HEK293 (cell line): ENCODE measurements around the gene KCNIP4.

ENCODE experiments used
- TF ChIP-seq, protein P1 (sequence below): fragments of 450-650 bp; formaldehyde crosslinking; IDR thresholded peaks from 2 replicates; pipeline ENCODE4 v1.5.1; 2016; ENCODE audit warnings: missing biosample characterization, missing genetic modification characterization
- TF ChIP-seq, protein P2 (sequence below): fragments of 450-650 bp; formaldehyde crosslinking; IDR thresholded peaks from 2 replicates; pipeline ENCODE4 v1.5.1; 2016; ENCODE audit warnings: missing biosample characterization, missing genetic modification characterization

DNA sequence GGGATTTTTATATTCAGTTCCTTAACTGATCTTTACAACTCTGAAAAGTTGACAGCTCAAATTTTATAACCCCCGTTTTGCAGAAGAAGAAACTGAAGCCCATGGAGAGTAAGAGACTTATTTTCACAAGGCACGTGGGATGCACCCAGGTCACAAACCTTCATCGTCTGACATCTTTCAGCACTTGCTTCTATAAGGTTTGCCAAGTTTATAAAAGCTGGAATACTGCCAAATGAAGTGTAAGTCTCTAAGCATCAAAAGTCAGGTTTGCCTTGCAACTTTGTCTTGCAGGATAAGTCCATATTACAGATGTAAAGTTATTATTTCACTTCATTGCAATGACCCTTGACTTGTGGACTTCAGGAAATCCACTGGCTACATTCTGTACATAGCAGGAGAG is 6.3 kb upstream of the KCNIP4 start:
- TF ChIP-seq, protein P1, sequence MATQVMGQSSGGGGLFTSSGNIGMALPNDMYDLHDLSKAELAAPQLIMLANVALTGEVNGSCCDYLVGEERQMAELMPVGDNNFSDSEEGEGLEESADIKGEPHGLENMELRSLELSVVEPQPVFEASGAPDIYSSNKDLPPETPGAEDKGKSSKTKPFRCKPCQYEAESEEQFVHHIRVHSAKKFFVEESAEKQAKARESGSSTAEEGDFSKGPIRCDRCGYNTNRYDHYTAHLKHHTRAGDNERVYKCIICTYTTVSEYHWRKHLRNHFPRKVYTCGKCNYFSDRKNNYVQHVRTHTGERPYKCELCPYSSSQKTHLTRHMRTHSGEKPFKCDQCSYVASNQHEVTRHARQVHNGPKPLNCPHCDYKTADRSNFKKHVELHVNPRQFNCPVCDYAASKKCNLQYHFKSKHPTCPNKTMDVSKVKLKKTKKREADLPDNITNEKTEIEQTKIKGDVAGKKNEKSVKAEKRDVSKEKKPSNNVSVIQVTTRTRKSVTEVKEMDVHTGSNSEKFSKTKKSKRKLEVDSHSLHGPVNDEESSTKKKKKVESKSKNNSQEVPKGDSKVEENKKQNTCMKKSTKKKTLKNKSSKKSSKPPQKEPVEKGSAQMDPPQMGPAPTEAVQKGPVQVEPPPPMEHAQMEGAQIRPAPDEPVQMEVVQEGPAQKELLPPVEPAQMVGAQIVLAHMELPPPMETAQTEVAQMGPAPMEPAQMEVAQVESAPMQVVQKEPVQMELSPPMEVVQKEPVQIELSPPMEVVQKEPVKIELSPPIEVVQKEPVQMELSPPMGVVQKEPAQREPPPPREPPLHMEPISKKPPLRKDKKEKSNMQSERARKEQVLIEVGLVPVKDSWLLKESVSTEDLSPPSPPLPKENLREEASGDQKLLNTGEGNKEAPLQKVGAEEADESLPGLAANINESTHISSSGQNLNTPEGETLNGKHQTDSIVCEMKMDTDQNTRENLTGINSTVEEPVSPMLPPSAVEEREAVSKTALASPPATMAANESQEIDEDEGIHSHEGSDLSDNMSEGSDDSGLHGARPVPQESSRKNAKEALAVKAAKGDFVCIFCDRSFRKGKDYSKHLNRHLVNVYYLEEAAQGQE, result no peak
- TF ChIP-seq, protein P2, sequence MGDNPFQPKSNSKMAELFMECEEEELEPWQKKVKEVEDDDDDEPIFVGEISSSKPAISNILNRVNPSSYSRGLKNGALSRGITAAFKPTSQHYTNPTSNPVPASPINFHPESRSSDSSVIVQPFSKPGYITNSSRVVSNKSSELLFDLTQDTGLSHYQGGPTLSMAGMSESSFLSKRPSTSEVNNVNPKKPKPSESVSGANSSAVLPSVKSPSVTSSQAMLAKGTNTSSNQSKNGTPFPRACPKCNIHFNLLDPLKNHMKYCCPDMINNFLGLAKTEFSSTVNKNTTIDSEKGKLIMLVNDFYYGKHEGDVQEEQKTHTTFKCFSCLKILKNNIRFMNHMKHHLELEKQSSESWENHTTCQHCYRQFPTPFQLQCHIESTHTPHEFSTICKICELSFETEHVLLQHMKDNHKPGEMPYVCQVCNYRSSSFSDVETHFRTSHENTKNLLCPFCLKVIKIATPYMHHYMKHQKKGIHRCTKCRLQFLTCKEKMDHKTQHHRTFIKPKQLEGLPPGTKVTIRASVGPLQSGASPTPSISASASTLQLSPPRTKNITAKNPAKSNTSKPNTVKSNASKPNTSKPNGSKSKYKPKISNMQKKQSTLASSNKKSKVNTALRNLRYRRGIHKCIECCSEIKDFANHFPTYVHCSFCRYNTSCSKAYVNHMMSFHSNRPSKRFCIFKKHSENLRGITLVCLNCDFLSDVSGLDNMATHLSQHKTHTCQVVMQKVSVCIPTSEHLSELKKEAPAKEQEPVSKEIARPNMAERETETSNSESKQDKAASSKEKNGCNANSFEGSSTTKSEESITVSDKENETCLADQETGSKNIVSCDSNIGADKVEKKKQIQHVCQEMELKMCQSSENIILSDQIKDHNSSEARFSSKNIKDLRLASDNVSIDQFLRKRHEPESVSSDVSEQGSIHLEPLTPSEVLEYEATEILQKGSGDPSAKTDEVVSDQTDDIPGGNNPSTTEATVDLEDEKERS (tag by site-specific recombination), result no peak
